GM21576 (cell line): ENCODE measurements around the gene PSG1.
"Not testable (repeated sequence)": the region's sequence is repeated elsewhere in the genome, so short reads cannot be mapped to it uniquely, and the experiment has no call there.

ENCODE experiments used
- ATAC-seq: cut with Tn5 transposase; IDR thresholded peaks from one replicate; pipeline ENCODE4 v1.9.1; 2021; ENCODE audit warnings: mild to moderate bottlenecking, moderate library complexity; ENCODE audit not compliant: unreplicated experiment

The PSG1 gene

GRCh38 chr19:42879613-42880012 is at the start of gene PSG1:
PSG1 (minus strand) TSS chr19:42879713; CDS start chr19:42879581, 132 bp downstream.
- ATAC-seq: no peak

GRCh38 chr19:42928896-42929295 is 49.4 kb upstream of the PSG1 start:
- no peak for ATAC-seq

GRCh38 chr19:42926781-42927180 is 47.3 kb upstream of the PSG1 start:
- ATAC-seq: no peak

- ATAC-seq: not testable (repeated sequence)
Measured at GRCh38 chr19:42923106-42923505, 43.6 kb upstream of the PSG1 start.

- not testable (repeated sequence) for ATAC-seq
Measured at GRCh38 chr19:42920971-42921370, 41.5 kb upstream of the PSG1 start.

GRCh38 chr19:42919757-42920079 is 40.2 kb upstream of the PSG1 start:
- no peak for ATAC-seq

- ATAC-seq: not testable (repeated sequence)
Measured at GRCh38 chr19:42919070-42919756, 39.7 kb upstream of the PSG1 start.

GRCh38 chr19:42918377-42919069 is 39.0 kb upstream of the PSG1 start:
- ATAC-seq: not testable (repeated sequence)

GRCh38 chr19:42917634-42918033 is 38.1 kb upstream of the PSG1 start, which contains the start of gene PSG6:
PSG6 (minus strand) TSS chr19:42917894; CDS start chr19:42917792, 102 bp downstream.
- not testable (repeated sequence) for ATAC-seq

- ATAC-seq: not testable (repeated sequence)
Measured at GRCh38 chr19:42916931-42917330, 37.4 kb upstream of the PSG1 start.

GRCh38 chr19:42913516-42913915 is 34.0 kb upstream of the PSG1 start:
- ATAC-seq: not testable (repeated sequence)

GRCh38 chr19:42912941-42913340 is 33.4 kb upstream of the PSG1 start:
- ATAC-seq: not testable (repeated sequence)

- not testable (repeated sequence) for ATAC-seq
Measured at GRCh38 chr19:42911731-42912130, 32.2 kb upstream of the PSG1 start.

GRCh38 chr19:42906162-42906561 is 26.6 kb upstream of the PSG1 start:
- ATAC-seq: not testable (repeated sequence)

GRCh38 chr19:42900561-42900960 is 21.0 kb upstream of the PSG1 start:
- not testable (repeated sequence) for ATAC-seq

- not testable (repeated sequence) for ATAC-seq
Measured at GRCh38 chr19:42899674-42900073, 20.2 kb upstream of the PSG1 start.

GRCh38 chr19:42899110-42899509 is 19.6 kb upstream of the PSG1 start:
- not testable (repeated sequence) for ATAC-seq

- not testable (repeated sequence) for ATAC-seq
Measured at GRCh38 chr19:42898656-42899055, 19.1 kb upstream of the PSG1 start.

GRCh38 chr19:42897729-42898128 is 18.2 kb upstream of the PSG1 start:
- ATAC-seq: not testable (repeated sequence)

GRCh38 chr19:42890446-42890845 is 10.9 kb upstream of the PSG1 start:
- not testable (repeated sequence) for ATAC-seq

- ATAC-seq: not testable (repeated sequence)
Measured at GRCh38 chr19:42887876-42888445, 8.4 kb upstream of the PSG1 start.

- not testable (repeated sequence) for ATAC-seq
Measured at GRCh38 chr19:42882730-42883129, 3.2 kb upstream of the PSG1 start.
